GM12878 (cell line): ENCODE data around the gene ADAP1. TPM values are rescaled to one million over a fixed set of nuclear protein-coding genes. Genes with fewer than 3 reads are reported as not detected.

Experiments
- ATAC-seq: fragments of 200-7000 bp; cut with Tn5 transposase; 3 replicates; pipeline ENCODE4 v1.9.1; 2020; ENCODE audit warnings: mild to moderate bottlenecking, moderate library complexity
- BruUV-seq: library from RNA; stranded (reverse); fragments of 400-500 nt; replicated peaks from 2 replicates; lab custom pipeline; 2021; lab: Mats Ljungman, UMichigan
- CTCF ChIA-PET: fragments of 300-600 bp; sonication (Branson Sonifier 250); formaldehyde crosslinking; extraction: SDS; loops from one replicate; lab custom pipeline; 2021; ENCODE audit warnings: inconsistent platforms; lab: Yijun Ruan, JAX
- POLR2A ChIA-PET: fragments of 350-600 bp; formaldehyde crosslinking; extraction: SDS; loops from one replicate; lab custom pipeline; 2021; ENCODE audit warnings: inconsistent platforms; lab: Charles Lee
- RAD21 ChIA-PET: fragments of 300-600 bp; sonication (Branson Sonifier 250); formaldehyde crosslinking; loops from one replicate; lab custom pipeline; 2023; ENCODE audit warnings: antibody characterized with exemption; ENCODE audit not compliant: unreplicated experiment; lab: Charles Lee
- SMC1A ChIA-PET: fragments of 300-600 bp; sonication (Branson Sonifier 250); formaldehyde crosslinking; loops from one replicate; lab custom pipeline; 2023; ENCODE audit not compliant: unreplicated experiment, uncharacterized antibody; lab: Charles Lee
- DNase-seq: peaks from one replicate; pipeline ENCODE4 v3.0.0-alpha.2; 2011; ENCODE audit warnings: low read depth, low spot score
- FAIRE-seq: peaks from 3 replicates; lab custom pipeline; 2011; peaks lifted over from hg19 to GRCh38; lab: Jason Lieb, UNC
- H2AFZ ChIP-seq: 2 replicates; pipeline ENCODE4 v1.6.0; 2011; ENCODE audit warnings: low read depth, low read length, control low read depth; ENCODE audit not compliant: control insufficient read depth
- H3K27ac ChIP-seq: 2 replicates; pipeline ENCODE4 v1.5.1; 2011; ENCODE audit warnings: control low read depth; ENCODE audit not compliant: control insufficient read depth, insufficient read depth
- H3K27me3 ChIP-seq, 2 experiments: replicated peaks in 1 of 2; 2 replicates each; pipeline versions ENCODE4 v1.6.0 to v1.6.1; 2011; ENCODE audit warnings: low read length in 1 of 2; ENCODE audit not compliant: control insufficient read depth in 2 of 2, insufficient read depth in 2 of 2
- H3K36me3 ChIP-seq, 2 experiments: 2 replicates each; pipeline ENCODE4 v1.5.1; 2011; ENCODE audit warnings: low read length in 1 of 2; ENCODE audit not compliant: control insufficient read depth in 2 of 2, insufficient read depth in 2 of 2
- H3K4me1 ChIP-seq: 2 replicates; pipeline ENCODE4 v1.6.1; 2011; ENCODE audit warnings: mild to moderate bottlenecking, low read length, moderate library complexity, mixed read lengths; ENCODE audit not compliant: control insufficient read depth, insufficient read depth
- H3K4me2 ChIP-seq: 2 replicates; pipeline ENCODE4 v1.6.0; 2011; ENCODE audit warnings: control low read depth; ENCODE audit not compliant: control insufficient read depth, insufficient read depth
- H3K4me3 ChIP-seq: fragments of 200-600 bp; sonication (generic); 2 replicates; pipeline ENCODE4 v1.5.1; 2016
- H3K79me2 ChIP-seq: 2 replicates; pipeline ENCODE4 v1.6.0; 2011; ENCODE audit warnings: low read length; ENCODE audit not compliant: control insufficient read depth, insufficient read depth
- H3K9ac ChIP-seq: 2 replicates; pipeline ENCODE4 v1.8.0; 2011; ENCODE audit warnings: low read length, control low read depth, mixed read lengths; ENCODE audit not compliant: control insufficient read depth, insufficient read depth
- H3K9me3 ChIP-seq: replicated peaks from 3 replicates; pipeline ENCODE4 v1.5.1; 2011; ENCODE audit warnings: mild to moderate bottlenecking, low read length; ENCODE audit not compliant: control insufficient read depth, insufficient read depth
- H4K20me1 ChIP-seq: 2 replicates; pipeline ENCODE4 v1.6.0; 2011; ENCODE audit not compliant: control insufficient read depth, insufficient read depth
- BHLHE40 ChIP-seq, 2 experiments: fragments of 450-650 bp in 1 of 2; IDR thresholded peaks; 2 replicates each; pipeline ENCODE4 v1.6.1; 2011 to 2017; ENCODE audit warnings: low read depth in 2 of 2, borderline replicate concordance in 1 of 2, improper control_type of control experiment in 1 of 2, low read length in 1 of 2, mild to moderate bottlenecking in 1 of 2
- MEF2B ChIP-seq: fragments of 450-650 bp; IDR thresholded peaks from 2 replicates; pipeline ENCODE4 v1.6.1; 2018; ENCODE audit warnings: mild to moderate bottlenecking, moderate library complexity; ENCODE audit not compliant: partially characterized antibody, poor library complexity, severe bottlenecking
- WGBS: methylation state at CpG from one replicate; pipeline ENCODE4 v1.1.6; 2016; ENCODE audit warnings: low lambda C conversion rate; ENCODE audit not compliant: insufficient replicate concordance, insufficient coverage; ENCODE audit errors: missing lambda C conversion rate; 5-methylcytosine and 5-hydroxymethylcytosine counted together
- in situ Hi-C: fragments of 300-500 bp; cut with MboI; formaldehyde crosslinking; loops from 9 replicates; pipeline ENCODE4 v1.14.3; 2018; ENCODE audit warnings: mixed read lengths
- intact Hi-C: fragments of 100-400 bp; cut with micrococcal nuclease; formaldehyde crosslinking; loops from one replicate; pipeline ENCODE4 v1.14.2; 2022; ENCODE audit not compliant: unreplicated experiment
- polyA plus RNA-seq, 11 experiments: library from polyadenylated mRNA; depleted of rRNA in 4 of 11; unstranded in 6 of 11; stranded (reverse) in 5 of 11; fragments of >200 nt; fragmentation: Nextera tagmentation in 4 of 11; fragmentation: Illumina TruSeq in 1 of 11; extraction: Ambion mirVana in 4 of 11; extraction: Trizol in 1 of 11; gene quantifications; 1 replicate in 1 of 11; 2 replicates in 10 of 11; pipeline versions ENCODE4 v1.2.1 to v1.2.3, GENCODE V29; 2011 to 2016; ENCODE audit warnings: inconsistent platforms in 2 of 11, missing spikeins in 2 of 11, low read depth in 1 of 11
- total RNA-seq, 4 experiments: library from RNA; depleted of rRNA in 3 of 4; stranded (reverse); fragments of >200 nt in 3 of 4; fragmentation: Illumina TruSeq in 1 of 4; extraction: Trizol in 1 of 4; gene quantifications; 2 replicates each; pipeline versions ENCODE4 v1.2.1 to v1.2.3, GENCODE V29; 2013 to 2021

Gene ADAP1
- total and polyA plus RNA-seq, 10 of the 15 experiments (the other 5 are each of a cell fraction or from before 2014, with no cell fraction given), result 0.22 to 44.2 (median 22.0) TPM; not detected in 1

- Histone ChIP-seq H3K27ac (no peak overlapping the region), H3K79me2 (peaks cover 39% of the 10 kb centered on the region), H2AFZ (no peak overlapping the region; the same call in 1 of the 2 replicates), H3K36me3 (peaks cover 3 to 21% of the 10 kb centered on the region in 2 experiments), H3K4me1 (no peaks in the 10 kb centered on the region), H3K9ac (no peak overlapping the region), H3K4me2 (peak overlapping the region; percentile 36; the same call in 1 of the 2 replicates), H3K4me3 (no peak overlapping the region; the same call in 1 of the 2 replicates), H3K27me3 (no peaks in the 10 kb centered on the region), H3K9me3 (no peaks in the 10 kb centered on the region; the same call in 2 of the 3 replicates), H4K20me1 (peaks cover 3% of the 10 kb centered on the region; the same call in 1 of the 2 replicates)
- SMC1A ChIA-PET, result interaction anchor here (1.5 to 4.2 kb wide), 4 partner anchors 13 to 46 kb away, joined by 3 to 22 read pairs (median 6); no protein-coding TSS in a partner anchor
- CTCF ChIA-PET, result interaction anchor here (0.8 to 7.3 kb wide), 7 partner anchors 17 to 200 kb away, joined by 3 to 78 read pairs (median 5); no protein-coding TSS in a partner anchor
- RAD21 ChIA-PET, result interaction anchor here (1.0 to 4.6 kb wide), 7 partner anchors 13 to 102 kb away, joined by 3 to 35 read pairs (median 6); no protein-coding TSS in a partner anchor
- ATAC-seq, result no peak
- TF ChIP-seq BHLHE40 (IDR thresholded peaks at IDR 0.05; ENCODE audit: borderline replicate concordance in 1 of 2, low read depth in 2 of 2, low read length in 1 of 2) (no peak), MEF2B (peak; percentile 51)
- no peak for FAIRE-seq
- WGBS, result 27% methylated on average over 28 of the region's 28 CpGs
- POLR2A ChIA-PET, result interaction anchor here (1.0 to 1.7 kb wide), 4 partner anchors 24 to 110 kb away, joined by 3 to 7 read pairs (median 6); partner anchors contain the start of gene GET4
- DNase-seq, result no peak
- intact Hi-C loops, result no loop called here
- in situ Hi-C loops, result no loop called here
- BruUV-seq, result no TSS peak
Observed at GRCh38 chr7:975702-976473, 21.4 kb upstream of the ADAP1 start.
